ENCODE measurements around the gene RAPGEF6.
"Not testable (repeated sequence)": the region's sequence is repeated elsewhere in the genome, so short reads cannot be mapped to it uniquely, and the experiment has no call there.

The RAPGEF6 gene

DNA sequence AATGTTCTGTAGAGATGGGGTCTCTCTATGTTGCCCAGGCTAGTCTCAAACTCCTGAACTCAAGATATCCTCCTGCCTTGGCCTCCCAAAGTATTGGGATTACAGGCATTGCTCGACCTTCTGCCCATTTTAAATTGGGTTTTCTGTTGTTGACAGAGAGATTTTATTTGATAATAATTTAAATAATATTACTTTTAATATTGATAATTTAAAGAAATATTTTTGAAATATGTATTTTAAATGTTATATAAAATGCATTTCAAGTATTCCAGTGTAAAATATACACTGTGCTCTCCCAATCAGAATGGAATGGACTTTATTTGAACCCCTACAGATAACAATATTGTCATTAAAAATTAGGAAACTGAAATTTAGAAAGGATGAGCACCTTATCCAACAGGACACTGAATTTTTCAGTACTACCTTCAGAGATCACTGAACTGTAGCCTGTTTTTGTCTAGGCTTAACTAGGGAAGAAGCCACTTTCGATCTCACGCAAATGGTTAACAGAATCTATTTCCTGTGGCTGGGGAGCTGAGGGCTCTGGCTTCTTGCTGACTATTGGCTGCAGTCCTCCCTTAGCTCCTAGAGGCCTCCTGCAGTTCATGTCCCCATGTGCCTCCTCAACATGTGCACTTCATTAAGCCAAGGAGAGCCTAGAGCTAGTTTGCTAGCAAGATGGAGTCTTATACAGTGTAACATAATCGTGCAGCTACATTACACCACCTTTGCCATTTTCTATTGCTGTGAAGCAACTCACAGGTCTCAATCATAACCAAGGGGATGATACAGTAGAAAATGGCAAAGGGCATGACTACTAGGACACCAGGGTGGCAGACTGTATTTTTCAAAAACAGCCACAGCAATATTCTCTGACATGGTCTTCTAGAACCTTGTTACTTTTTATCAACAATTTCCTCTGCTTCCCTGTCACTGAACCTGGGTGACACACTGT, 221.1 kb downstream of the RAPGEF6 start:
- no peak for DNase-seq

DNA sequence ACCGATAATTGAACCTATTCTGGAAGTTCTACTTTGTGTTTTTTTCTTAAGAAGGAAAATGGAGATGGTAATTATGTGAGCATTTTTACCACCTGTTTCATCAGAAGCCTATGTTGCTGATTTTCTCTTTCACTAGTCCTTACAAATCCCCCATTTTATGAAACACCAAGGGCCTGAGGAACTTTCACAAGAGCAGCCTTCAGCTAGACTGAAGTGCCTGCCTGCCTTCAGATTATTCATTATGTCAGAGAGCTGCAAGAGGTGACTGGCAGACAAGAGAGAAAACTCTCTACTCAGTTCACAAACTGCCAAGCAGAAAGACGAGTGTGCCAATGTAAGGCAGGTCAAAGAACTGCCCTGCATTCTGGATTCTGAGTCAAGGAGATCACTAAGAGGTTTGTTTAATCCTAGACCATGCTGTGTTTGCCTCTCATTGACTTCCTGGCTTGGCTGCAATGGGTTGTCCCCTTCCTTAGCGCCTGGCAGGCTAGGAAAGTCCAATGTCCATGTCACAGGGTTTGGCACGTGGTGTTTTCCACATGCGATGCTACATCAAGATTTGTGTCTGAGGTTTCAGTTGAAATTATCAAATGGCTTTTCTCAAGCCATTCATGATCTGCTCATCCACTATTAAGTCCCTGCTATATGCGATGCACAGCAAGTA, 227.9 kb downstream of the RAPGEF6 start:
- DNase-seq: no peak

DNA sequence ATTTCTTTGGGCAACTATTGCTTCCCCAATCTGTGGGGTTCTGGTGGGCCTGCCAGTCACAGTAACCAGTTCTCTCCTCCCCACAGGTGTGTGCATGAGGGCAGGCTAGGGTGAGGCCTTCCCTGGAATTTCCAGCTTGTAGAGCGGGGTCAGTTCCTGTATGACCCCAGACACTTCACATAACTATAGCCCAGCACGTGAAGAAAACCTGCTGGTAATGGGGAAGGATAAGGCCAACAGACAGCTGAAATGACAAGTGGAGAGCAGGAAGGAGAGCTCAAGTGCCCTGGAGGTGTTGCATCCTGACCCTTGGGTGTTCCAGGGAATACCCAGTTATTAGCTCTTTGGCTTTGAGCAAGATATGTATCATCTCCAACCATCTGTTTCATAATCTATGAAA, 229.0 kb downstream of the RAPGEF6 start:
- no peak for DNase-seq

GRCh38 chr5:131405674-131406073, 229.4 kb downstream of the RAPGEF6 start:
- DNase-seq: no peak

GRCh38 chr5:131400585-131400984, 234.4 kb downstream of the RAPGEF6 start:
- no peak for DNase-seq

GRCh38 chr5:131399007-131399406, 236.0 kb downstream of the RAPGEF6 start:
- DNase-seq: not testable (repeated sequence)

GRCh38 chr5:131396630-131397273, 238.3 kb downstream of the RAPGEF6 start:
- DNase-seq: no peak

GRCh38 chr5:131396015-131396414, 239.0 kb downstream of the RAPGEF6 start:
- no peak for DNase-seq

- DNase-seq: no peak
Observed at GRCh38 chr5:131394128-131394527, 240.9 kb downstream of the RAPGEF6 start.

DNA sequence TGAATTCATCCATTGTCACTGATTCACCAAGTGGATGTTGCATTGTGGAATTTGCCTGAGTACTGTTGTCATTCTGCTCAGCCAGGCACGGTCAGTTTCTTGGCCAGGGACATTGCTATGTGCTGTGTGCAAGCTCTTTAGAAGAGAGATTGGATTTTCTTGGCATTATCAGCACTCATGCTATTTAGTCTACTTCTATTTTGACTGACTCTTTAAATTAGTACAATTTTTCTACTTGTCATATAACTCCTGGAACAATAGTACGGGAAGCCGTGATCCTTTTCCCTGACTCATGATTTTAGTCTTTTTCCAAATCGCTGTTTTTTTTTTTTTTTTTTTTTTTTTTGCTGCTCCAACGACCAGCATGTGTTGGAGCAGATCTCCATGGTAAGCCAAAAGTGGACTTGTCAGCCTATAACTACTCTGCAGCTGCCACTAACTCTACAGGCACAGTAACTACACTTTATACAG, 241.5 kb downstream of the RAPGEF6 start:
- DNase-seq: no peak

- DNase-seq: no peak
Observed at GRCh38 chr5:131392466-131393095, 242.4 kb downstream of the RAPGEF6 start.

GRCh38 chr5:131389869-131390265, 245.2 kb downstream of the RAPGEF6 start:
- no peak for DNase-seq

- DNase-seq: no peak
Observed at GRCh38 chr5:131389096-131389868, 245.7 kb downstream of the RAPGEF6 start.

GRCh38 chr5:131387255-131387654, 247.8 kb downstream of the RAPGEF6 start:
- DNase-seq: no peak

GRCh38 chr5:131386779-131387178, 248.2 kb downstream of the RAPGEF6 start:
- peak; percentile 9 to 50 for DNase-seq

DNA sequence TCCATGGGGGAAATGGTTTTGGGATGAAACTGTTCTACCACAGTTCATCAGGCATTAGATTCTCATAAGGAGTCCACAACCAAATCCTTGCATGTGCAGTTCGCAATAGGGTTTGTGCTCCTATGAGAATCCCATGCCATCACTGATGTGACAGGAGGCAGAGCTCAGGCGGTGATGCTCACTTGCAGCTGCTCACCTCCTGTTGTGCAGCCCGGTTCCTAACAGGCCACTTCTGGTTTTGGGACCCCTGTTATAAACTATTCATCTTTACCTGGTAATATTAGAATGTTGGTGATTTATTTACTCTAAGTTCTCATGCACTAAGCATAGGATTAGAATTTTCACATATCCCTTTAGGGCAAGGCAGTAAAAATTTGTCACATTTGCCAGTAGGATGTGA, 248.9 kb downstream of the RAPGEF6 start:
- no peak for DNase-seq

DNA sequence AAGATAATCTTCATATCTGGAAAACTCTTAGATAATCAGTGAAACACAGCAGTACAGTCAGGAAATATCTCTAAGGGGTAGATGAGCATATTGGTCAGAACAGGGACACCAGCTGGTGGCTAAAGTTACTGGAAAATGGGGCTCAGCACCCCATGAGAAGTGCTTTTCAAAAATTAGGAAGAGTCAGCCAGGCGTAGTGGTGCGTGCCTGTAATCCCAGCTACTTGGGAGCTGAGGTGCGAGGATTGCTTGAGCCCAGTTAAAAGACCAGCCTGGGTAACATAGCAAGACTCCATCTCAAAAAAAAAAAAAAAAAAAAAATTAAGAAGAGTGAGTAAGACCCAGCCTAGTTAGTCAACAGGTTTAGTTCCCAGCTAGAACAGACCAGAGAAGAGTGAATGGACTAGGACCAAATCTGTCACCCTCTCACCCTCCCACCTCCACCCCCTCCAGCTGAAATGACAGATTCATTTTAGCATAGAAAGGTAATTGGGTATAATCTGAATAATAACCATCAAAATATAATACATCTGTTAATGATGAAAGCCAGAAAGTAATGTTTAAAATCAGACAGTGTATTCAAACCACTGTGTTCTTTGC, 250.3 kb downstream of the RAPGEF6 start:
- no peak for DNase-seq

GRCh38 chr5:131384173-131384572, 250.9 kb downstream of the RAPGEF6 start:
- DNase-seq: no peak

- peak in 1 of 2 experiments; percentile 14 for DNase-seq
Observed at GRCh38 chr5:131382407-131383395, 252.3 kb downstream of the RAPGEF6 start.

- DNase-seq: no peak
Observed at GRCh38 chr5:131381777-131382176, 253.3 kb downstream of the RAPGEF6 start.

Data from NCI-H2081 (cell line).